H1 (cell line): Measurements from ENCODE around the gene FARP2. TPM values are rescaled to one million over a fixed set of nuclear protein-coding genes. Genes with fewer than 3 reads are reported as not detected.

Experiments
- CTCF ChIA-PET: fragments of 300-600 bp; sonication (Branson Sonifier 250); formaldehyde crosslinking; loops from one replicate; lab custom pipeline; 2021; ENCODE audit not compliant: partially characterized antibody; lab: Charles Lee
- POLR2A ChIA-PET: fragments of 300-600 bp; sonication (Branson Sonifier 250); formaldehyde crosslinking; loops from one replicate; lab custom pipeline; 2021; ENCODE audit warnings: inconsistent platforms; ENCODE audit not compliant: partially characterized antibody; lab: Charles Lee
- DNase-seq, 2 experiments: peaks; one replicate each; pipeline versions ENCODE4 v3.0.0 to v3.0.0-alpha.2; 2010 to 2022; ENCODE audit warnings: low spot score in 2 of 2, low read depth in 1 of 2, mixed read lengths in 1 of 2
- FAIRE-seq: peaks from 2 replicates; lab custom pipeline; 2011; peaks lifted over from hg19 to GRCh38; lab: Jason Lieb, UNC
- H2AFZ ChIP-seq: 2 replicates; pipeline ENCODE4 v1.8.1; 2012; ENCODE audit warnings: low read length, inconsistent platforms
- H2AK5ac ChIP-seq: 2 replicates; pipeline ENCODE4 v1.6.1; 2013; ENCODE audit warnings: low read depth, low read length
- H2BK120ac ChIP-seq: replicated peaks from 2 replicates; pipeline ENCODE3; 2013; ENCODE audit warnings: low read depth, low read length, inconsistent platforms
- H2BK12ac ChIP-seq: 2 replicates; pipeline ENCODE4 v1.6.1; 2013; ENCODE audit warnings: low read depth, low read length
- H2BK15ac ChIP-seq: 2 replicates; pipeline ENCODE4 v1.6.1; 2013; ENCODE audit warnings: low read length
- H2BK20ac ChIP-seq: 2 replicates; pipeline ENCODE4 v1.6.1; 2013; ENCODE audit warnings: low read length
- H2BK5ac ChIP-seq: 2 replicates; pipeline ENCODE4 v1.6.1; 2013; ENCODE audit warnings: low read depth, low read length
- H3K14ac ChIP-seq: 2 replicates; pipeline ENCODE4 v1.6.1; 2013; ENCODE audit warnings: inconsistent platforms; ENCODE audit not compliant: insufficient read length
- H3K18ac ChIP-seq: 2 replicates; pipeline ENCODE4 v1.6.1; 2013; ENCODE audit warnings: low read length; ENCODE audit errors: extremely low read depth
- H3K23ac ChIP-seq: 2 replicates; pipeline ENCODE4 v1.6.1; 2013; ENCODE audit warnings: inconsistent platforms; ENCODE audit not compliant: insufficient read length
- H3K23me2 ChIP-seq: 2 replicates; pipeline ENCODE4 v1.6.1; 2013; ENCODE audit warnings: low read depth, low read length
- H3K27ac ChIP-seq: 2 replicates; pipeline ENCODE4 v1.6.1; 2011; ENCODE audit warnings: low read depth, low read length, inconsistent platforms
- H3K27me3 ChIP-seq, 4 experiments: replicated peaks in 1 of 4; 1 replicate in 1 of 4; 2 replicates in 3 of 4; pipeline versions ENCODE4 v1.6.1 to v1.8.1; 2011 to 2013; ENCODE audit warnings: low read length in 3 of 4, mild to moderate bottlenecking in 3 of 4, inconsistent platforms in 2 of 4, mixed read lengths in 2 of 4, moderate library complexity in 1 of 4; ENCODE audit not compliant: control insufficient read depth in 3 of 4, insufficient read depth in 3 of 4; ENCODE audit errors: extremely low read depth in 1 of 4
- H3K36me3 ChIP-seq, 4 experiments: 2 replicates each; pipeline versions ENCODE4 v1.6.1 to v1.8.1; 2011 to 2013; ENCODE audit warnings: mild to moderate bottlenecking in 4 of 4, low read length in 3 of 4, moderate library complexity in 2 of 4, control low read depth in 1 of 4, inconsistent platforms in 1 of 4; ENCODE audit not compliant: insufficient read depth in 4 of 4, control insufficient read depth in 2 of 4
- H3K4ac ChIP-seq: replicated peaks from 2 replicates; pipeline ENCODE3; 2013; ENCODE audit warnings: low read length, low read depth, mixed read lengths, inconsistent platforms; ENCODE audit not compliant: insufficient read length
- H3K4me1 ChIP-seq, 4 experiments: replicated peaks in 1 of 4; 1 replicate in 1 of 4; 2 replicates in 3 of 4; pipeline versions ENCODE4 v1.6.1 to v1.8.1; 2011 to 2013; ENCODE audit warnings: low read length in 3 of 4, inconsistent platforms in 2 of 4, mixed read lengths in 1 of 4; ENCODE audit not compliant: insufficient read depth in 4 of 4, control insufficient read depth in 3 of 4
- H3K4me2 ChIP-seq, 2 experiments: 2 replicates each; pipeline versions ENCODE4 v1.6.1 to v1.8.1; 2011 to 2013; ENCODE audit warnings: low read depth in 2 of 2, low read length in 2 of 2, control low read depth in 1 of 2, inconsistent platforms in 1 of 2, mild to moderate bottlenecking in 1 of 2; ENCODE audit not compliant: insufficient read depth in 1 of 2
- H3K4me3 ChIP-seq, 4 experiments: fragments of 200-600, 300-600 bp in 1 of 4; sonication (generic), shearing (Covaris generic), sonication (Bioruptor Twin) in 1 of 4; 2 replicates each; pipeline versions ENCODE4 v1.5.1 to v1.8.1; 2011 to 2016; ENCODE audit warnings: low read length in 4 of 4, low read depth in 3 of 4, control low read depth in 2 of 4, inconsistent platforms in 2 of 4, mild to moderate bottlenecking in 2 of 4, mixed read lengths in 1 of 4, moderate library complexity in 1 of 4; ENCODE audit not compliant: insufficient read depth in 2 of 4; ENCODE audit errors: extremely low read depth in 1 of 4
- H3K56ac ChIP-seq: replicated peaks from 2 replicates; pipeline ENCODE3; 2013; ENCODE audit warnings: low read depth, mild to moderate bottlenecking, mixed read lengths, low read length, inconsistent platforms; ENCODE audit not compliant: insufficient read length
- H3K79me1 ChIP-seq: 2 replicates; pipeline ENCODE4 v1.6.1; 2013; ENCODE audit warnings: low read depth, low read length, control low read depth
- H3K79me2 ChIP-seq, 2 experiments: 2 replicates each; pipeline versions ENCODE4 v1.6.1 to v1.8.1; 2012 to 2013; ENCODE audit warnings: low read length in 2 of 2, mild to moderate bottlenecking in 2 of 2, inconsistent platforms in 1 of 2; ENCODE audit not compliant: insufficient read depth in 2 of 2, control insufficient read depth in 1 of 2
- H3K9ac ChIP-seq, 4 experiments: replicated peaks in 1 of 4; 1 replicate in 1 of 4; 2 replicates in 3 of 4; pipeline versions ENCODE4 v1.6.1 to v1.8.1; 2011 to 2013; ENCODE audit warnings: low read depth in 3 of 4, low read length in 3 of 4, control low read depth in 2 of 4, mild to moderate bottlenecking in 2 of 4, moderate library complexity in 2 of 4, inconsistent platforms in 1 of 4; ENCODE audit errors: extremely low read depth in 1 of 4
- H3K9me3 ChIP-seq, 2 experiments: 2 replicates each; pipeline versions ENCODE4 v1.6.1 to v1.8.1; 2012 to 2013; ENCODE audit warnings: mild to moderate bottlenecking in 2 of 2, moderate library complexity in 2 of 2, control low read depth in 1 of 2, inconsistent platforms in 1 of 2, low read depth in 1 of 2, low read length in 1 of 2, mixed read lengths in 1 of 2; ENCODE audit not compliant: insufficient read depth in 2 of 2
- H4K20me1 ChIP-seq, 2 experiments: replicated peaks in 1 of 2; 2 replicates each; pipeline versions ENCODE3 to v1.8.1; 2011 to 2013; ENCODE audit warnings: inconsistent platforms in 2 of 2, low read length in 2 of 2, mild to moderate bottlenecking in 1 of 2; ENCODE audit not compliant: insufficient read depth in 2 of 2, control insufficient read depth in 1 of 2
- H4K5ac ChIP-seq: 2 replicates; pipeline ENCODE4 v1.6.1; 2013; ENCODE audit warnings: low read length, low read depth, mixed read lengths, inconsistent platforms; ENCODE audit not compliant: insufficient read length
- H4K8ac ChIP-seq: 2 replicates; pipeline ENCODE4 v1.8.0; 2013; ENCODE audit warnings: mild to moderate bottlenecking, moderate library complexity, low read length, inconsistent platforms; ENCODE audit not compliant: insufficient read depth; ENCODE audit errors: extremely low read depth
- H4K91ac ChIP-seq: replicated peaks from 2 replicates; pipeline ENCODE3; 2013; ENCODE audit warnings: low read length, mixed read lengths, inconsistent platforms; ENCODE audit not compliant: insufficient read length
- BRCA1 ChIP-seq: IDR thresholded peaks from 2 replicates; pipeline ENCODE4 v1.6.1; 2012; ENCODE audit warnings: low read depth, low read length, improper control_type of control experiment
- CTBP2 ChIP-seq: IDR thresholded peaks from 2 replicates; pipeline ENCODE4 v1.7.0; 2011; ENCODE audit warnings: borderline replicate concordance, mild to moderate bottlenecking, moderate library complexity, mixed read lengths, low read length; ENCODE audit not compliant: insufficient read depth, insufficient read length
- GABPA ChIP-seq: IDR thresholded peaks from 2 replicates; pipeline ENCODE4 v1.6.1; 2011; ENCODE audit warnings: mild to moderate bottlenecking, low read length, moderate library complexity, borderline replicate concordance; ENCODE audit not compliant: insufficient read depth
- GTF2F1 ChIP-seq: IDR thresholded peaks from 2 replicates; pipeline ENCODE4 v1.6.1; 2012; ENCODE audit warnings: low read depth, low read length, improper control_type of control experiment, borderline replicate concordance
- POU5F1 ChIP-seq: IDR thresholded peaks from 2 replicates; pipeline ENCODE4 v1.6.1; 2011; ENCODE audit warnings: low read depth, mild to moderate bottlenecking, low read length, moderate library complexity
- SIN3A ChIP-seq, 2 experiments: IDR thresholded peaks in 1 of 2; conservative IDR thresholded peaks in 1 of 2; 2 replicates each; pipeline ENCODE4 v1.6.1; 2011 to 2012; ENCODE audit warnings: low read length in 2 of 2, improper control_type of control experiment in 1 of 2, low read depth in 1 of 2, mild to moderate bottlenecking in 1 of 2
- SIRT6 ChIP-seq: IDR thresholded peaks from one replicate; pipeline ENCODE4 v1.7.1; 2012; ENCODE audit warnings: low read length, inconsistent platforms
- SP2 ChIP-seq: IDR thresholded peaks from 2 replicates; pipeline ENCODE4 v1.6.1; 2012; ENCODE audit warnings: mild to moderate bottlenecking, low read length, inconsistent platforms
- WGBS, 2 experiments: shearing (Covaris generic) in 1 of 2; methylation state at CpG; one replicate each; pipeline versions ENCODE4 v1.1.6 to v1.1.7; 2013 to 2015; ENCODE audit warnings: low lambda C conversion rate in 2 of 2, mixed read lengths in 2 of 2, inconsistent platforms in 1 of 2, low coverage in 1 of 2, missing lambda C conversion rate in 1 of 2; ENCODE audit not compliant: insufficient replicate concordance in 2 of 2, insufficient coverage in 1 of 2, insufficient read length in 1 of 2; ENCODE audit errors: extremely low coverage in 1 of 2, missing lambda C conversion rate in 1 of 2; 5-methylcytosine and 5-hydroxymethylcytosine counted together
- polyA plus RNA-seq, 7 experiments: library from polyadenylated mRNA; depleted of rRNA in 3 of 7; stranded (reverse) in 5 of 7; unstranded in 2 of 7; fragments of >200 nt in 5 of 7; fragments of 200-250 nt in 2 of 7; gene quantifications; 1 replicate in 5 of 7; 2 replicates in 1 of 7; 4 replicates in 1 of 7; pipeline versions ENCODE4 v1.2.1 to v1.2.3, GENCODE V29; 2011 to 2013; ENCODE audit warnings: missing spikeins in 2 of 7, mixed read lengths in 2 of 7
- total RNA-seq: library from RNA; stranded (reverse); fragmentation: NEBNext Ultra II Directional; extraction: Animal tissue kit (Norgen Biotek cat#: 25700); gene quantifications from 2 replicates; pipeline ENCODE4 v1.2.1, GENCODE V29; 2021

FARP2 gene
- total and polyA plus RNA-seq, 2 of the 8 experiments (the other 6 are each of a cell fraction or from before 2014, with no cell fraction given): 12.4 to 33.4 TPM

DNA sequence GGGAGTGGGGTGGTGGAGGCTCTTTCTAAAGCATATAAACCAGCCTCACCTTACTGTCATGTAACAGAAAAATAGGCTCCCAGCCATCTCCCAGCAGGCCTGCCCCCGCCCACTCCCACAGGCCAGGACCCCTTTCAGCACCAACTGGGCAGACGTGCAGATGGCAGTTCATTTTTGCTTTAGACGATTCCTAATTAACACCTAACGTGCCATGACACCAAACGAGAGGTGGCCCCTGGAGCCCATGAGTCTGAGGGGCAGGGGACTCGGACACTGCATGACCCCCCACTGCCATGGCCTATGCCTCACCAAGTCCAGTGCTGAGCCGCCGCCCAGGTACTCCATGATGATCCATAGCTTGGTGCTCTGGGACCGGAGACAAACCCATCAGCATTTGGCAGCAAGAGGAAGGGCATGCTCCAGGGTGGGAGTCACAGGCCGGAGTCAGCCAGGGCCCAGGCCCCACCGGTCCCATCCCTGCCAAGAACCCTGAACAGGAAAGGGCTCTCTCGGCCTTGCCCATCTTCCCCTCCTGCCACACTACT is 144.4 kb downstream of the FARP2 start:
- H4K91ac ChIP-seq: no peak overlapping the region
- no peak overlapping the region for H4K5ac ChIP-seq
- H3K14ac ChIP-seq: no peak overlapping the region
- WGBS, 2 experiments: 91% methylated on average over 12 of the region's 12 CpGs; no CpG with 5 or more reads in 1 of the 2 experiments
- H2BK5ac ChIP-seq: no peak overlapping the region; the same call in 1 of the 2 replicates
- TF ChIP-seq GTF2F1: no peak
- TF ChIP-seq SIRT6: no peak
- no peak for TF ChIP-seq BRCA1
- TF ChIP-seq GABPA: no peak
- TF ChIP-seq POU5F1: no peak
- TF ChIP-seq CTBP2: no peak
- TF ChIP-seq SIN3A (conservative IDR thresholded peaks at IDR 0.05 in 1 of 2, IDR thresholded peaks at IDR 0.05 in 1 of 2; ENCODE audit: low read depth in 1 of 2, low read length in 2 of 2): no peak
- TF ChIP-seq SP2: no peak
- H3K23me2 ChIP-seq: no peaks in the 10 kb centered on the region
- ChIA-PET CTCF (no interaction called here), POLR2A (interaction anchor here (1.0 kb wide), 2 partner anchors 9 to 11 kb away, joined by 3 to 4 read pairs; no protein-coding TSS in a partner anchor)
- H3K18ac ChIP-seq: no peak overlapping the region
- H3K9me3 ChIP-seq: no peaks in the 10 kb centered on the region
- H3K27me3 ChIP-seq: no peaks in the 10 kb centered on the region
- H3K4ac ChIP-seq: no peak overlapping the region
- peaks cover 16 to 37% of the 10 kb centered on the region in 2 experiments for H4K20me1 ChIP-seq
- no peak overlapping the region for H3K56ac ChIP-seq
- no peak overlapping the region for H2BK12ac ChIP-seq
- no peak overlapping the region for H2AK5ac ChIP-seq
- DNase-seq: no peak
- no peak overlapping the region for H2BK120ac ChIP-seq
- no peak overlapping the region for H2AFZ ChIP-seq
- FAIRE-seq: no peak
- peaks cover 6 to 41% (median 29%) of the 10 kb centered on the region in 4 experiments for H3K36me3 ChIP-seq
- no peak overlapping the region for H3K4me2 ChIP-seq
- H3K4me1 ChIP-seq: peaks cover 0 to 2% (median 0%) of the 10 kb centered on the region in 4 experiments; a peak in 1 of 7 replicates
- no peak overlapping the region; the same call in 1 of the 2 replicates for H4K8ac ChIP-seq
- no peak overlapping the region for H3K9ac ChIP-seq
- H2BK15ac ChIP-seq: no peak overlapping the region
- H3K79me1 ChIP-seq: peaks cover 12% of the 10 kb centered on the region
- no peak overlapping the region for H3K4me3 ChIP-seq
- H2BK20ac ChIP-seq: no peak overlapping the region
- H3K23ac ChIP-seq: no peak overlapping the region
- no peak overlapping the region for H3K27ac ChIP-seq
- H3K79me2 ChIP-seq: peaks cover 8 to 30% of the 10 kb centered on the region in 2 experiments
